GM12878 (cell line): ENCODE measurements around the gene NAMPT.

Source experiments
- ATF3 ChIP-seq: IDR thresholded peaks from 2 replicates; pipeline ENCODE4 v1.6.1; 2011; ENCODE audit warnings: low read depth, mild to moderate bottlenecking, low read length, moderate library complexity, borderline replicate concordance; ENCODE audit errors: extremely low read depth
- CTCF ChIP-seq, 3 experiments: IDR thresholded peaks in 2 of 3; conservative IDR thresholded peaks in 1 of 3; 2 replicates each; pipeline ENCODE4 v1.5.1; 2011; ENCODE audit warnings: low read depth in 3 of 3, low read length in 3 of 3, mild to moderate bottlenecking in 3 of 3, control low read depth in 2 of 3, moderate library complexity in 2 of 3, inconsistent platforms in 1 of 3, mixed read lengths in 1 of 3; ENCODE audit not compliant: control insufficient read depth in 2 of 3, insufficient read depth in 1 of 3; ENCODE audit errors: extremely low read depth in 1 of 3
- EGR1 ChIP-seq, 2 experiments: IDR thresholded peaks; 1 replicate in 1 of 2; 2 replicates in 1 of 2; pipeline ENCODE4 v1.6.1; 2011 to 2012; ENCODE audit warnings: low read depth in 2 of 2, low read length in 2 of 2, borderline replicate concordance in 1 of 2, mild to moderate bottlenecking in 1 of 2, moderate library complexity in 1 of 2
- EP300 ChIP-seq, 2 experiments: fragments of 150-350 bp in 1 of 2; IDR thresholded peaks; 2 replicates each; pipeline ENCODE4 v1.6.1; 2011 to 2012; ENCODE audit warnings: low read depth in 2 of 2, low read length in 2 of 2, borderline replicate concordance in 1 of 2, improper control_type of control experiment in 1 of 2, inconsistent platforms in 1 of 2; ENCODE audit not compliant: control insufficient read depth in 1 of 2
- HCFC1 ChIP-seq: fragments of 150-350 bp; IDR thresholded peaks from 2 replicates; pipeline ENCODE4 v1.6.1; 2014; ENCODE audit warnings: low read length
- PBX3 ChIP-seq: IDR thresholded peaks from 2 replicates; pipeline ENCODE4 v1.6.1; 2011; ENCODE audit warnings: mild to moderate bottlenecking, low read depth, low read length, moderate library complexity; ENCODE audit not compliant: insufficient replicate concordance
- POLR2A ChIP-seq: IDR thresholded peaks from 2 replicates; pipeline ENCODE4 v1.6.1; 2011; ENCODE audit warnings: low read depth, mild to moderate bottlenecking, low read length
- REST ChIP-seq: IDR thresholded peaks from 2 replicates; pipeline ENCODE4 v1.6.1; 2012; ENCODE audit warnings: mild to moderate bottlenecking, low read depth, low read length
- SMARCA5 ChIP-seq: fragments of 450-650 bp; IDR thresholded peaks from 2 replicates; pipeline ENCODE4 v1.6.1; 2017; ENCODE audit warnings: mild to moderate bottlenecking
- USF1 ChIP-seq: IDR thresholded peaks from 2 replicates; pipeline ENCODE4 v1.6.1; 2011; ENCODE audit warnings: borderline replicate concordance, low read depth, mild to moderate bottlenecking, moderate library complexity, mixed read lengths, low read length; ENCODE audit not compliant: insufficient read depth; ENCODE audit errors: extremely low read length

- TF ChIP-seq SMARCA5 (no peak), CTCF (IDR thresholded peaks at IDR 0.05 in 2 of 3, conservative IDR thresholded peaks at IDR 0.05 in 1 of 3; ENCODE audit: control insufficient read depth in 2 of 3, extremely low read depth in 1 of 3, insufficient read depth in 1 of 3, low read depth in 3 of 3, low read length in 3 of 3) (no peak), ATF3 (no peak), PBX3 (no peak), EGR1 (IDR thresholded peaks at IDR 0.05; ENCODE audit: borderline replicate concordance in 1 of 2, low read depth in 2 of 2, low read length in 2 of 2) (no peak), EP300 (IDR thresholded peaks at IDR 0.05; ENCODE audit: borderline replicate concordance in 1 of 2, control insufficient read depth in 1 of 2, low read depth in 2 of 2, low read length in 2 of 2) (no peak), REST (no peak), POLR2A (no peak), HCFC1 (no peak), USF1 (no peak)
Measured at GRCh38 chr7:106316947-106317346, 32.2 kb upstream of the NAMPT start.
